ENCODE data around the gene GATC.
"Not testable (repeated sequence)": the region's sequence is repeated elsewhere in the genome, so short reads cannot be mapped to it uniquely, and the experiment has no call there.

GATC gene

GRCh38 chr12:120437735-120438494 is 8.3 kb upstream of the GATC start, which contains the start of gene COX6A1:
Gene COX6A1, plus strand, starts transcription at chr12:120438113. Its CDS starts 14 bp downstream, at chr12:120438127.
- DNase-seq (ENCODE audit: low read depth in 2 of 2), result peak; percentile 94 to 99

- no peak for DNase-seq (ENCODE audit: low read depth in 2 of 2)
Observed at GRCh38 chr12:120438495-120439198, 7.6 kb upstream of the GATC start.

- DNase-seq (ENCODE audit: low read depth in 2 of 2), result peak; percentile 63 to 70
Observed at GRCh38 chr12:120439646-120440247, 6.5 kb upstream of the GATC start.

- DNase-seq (ENCODE audit: low read depth in 2 of 2), result no peak
Observed at GRCh38 chr12:120444676-120445075, 1.6 kb upstream of the GATC start.

- DNase-seq (ENCODE audit: low read depth in 2 of 2), result not testable (repeated sequence)
Observed at GRCh38 chr12:120446844-120447178, 567 bp downstream of the GATC start.

- DNase-seq (ENCODE audit: low read depth in 2 of 2), result no peak
Observed at GRCh38 chr12:120447992-120448391, 1.7 kb downstream of the GATC start.

- DNase-seq (ENCODE audit: low read depth in 2 of 2), result not testable (repeated sequence)
Observed at GRCh38 chr12:120452524-120452923, 6.3 kb downstream of the GATC start.

GRCh38 chr12:120453060-120453750 is 7.0 kb downstream of the GATC start:
- DNase-seq (ENCODE audit: low read depth in 2 of 2), result no peak

- DNase-seq (ENCODE audit: low read depth in 2 of 2), result no peak
Observed at GRCh38 chr12:120453977-120454376, 7.7 kb downstream of the GATC start.

GRCh38 chr12:120455302-120455701 is 9.1 kb downstream of the GATC start:
- DNase-seq (ENCODE audit: low read depth in 2 of 2), result no peak

- no peak for DNase-seq (ENCODE audit: low read depth in 2 of 2)
Observed at GRCh38 chr12:120457133-120457532, 10.9 kb downstream of the GATC start.

- DNase-seq (ENCODE audit: low read depth in 2 of 2), result no peak
Observed at GRCh38 chr12:120460157-120460556, 13.9 kb downstream of the GATC start.

GRCh38 chr12:120462099-120462640 is 15.9 kb downstream of the GATC start:
- DNase-seq (ENCODE audit: low read depth in 2 of 2), result no peak

- DNase-seq (ENCODE audit: low read depth in 2 of 2), result no peak
Observed at GRCh38 chr12:120463712-120464111, 17.5 kb downstream of the GATC start.

- DNase-seq (ENCODE audit: low read depth in 2 of 2), result no peak
Observed at GRCh38 chr12:120465756-120466155, 19.5 kb downstream of the GATC start.

GRCh38 chr12:120466560-120467315 is 20.5 kb downstream of the GATC start:
- DNase-seq (ENCODE audit: low read depth in 2 of 2), result peak in 1 of 2 donors; percentile 19

GRCh38 chr12:120467439-120467838 is 21.2 kb downstream of the GATC start:
- no peak for DNase-seq (ENCODE audit: low read depth in 2 of 2)

- DNase-seq (ENCODE audit: low read depth in 2 of 2), result peak in 1 of 2 donors; percentile 21
Observed at GRCh38 chr12:120468325-120468820, 22.1 kb downstream of the GATC start.

- peak in 1 of 2 donors; percentile 24 for DNase-seq (ENCODE audit: low read depth in 2 of 2)
Observed at GRCh38 chr12:120468821-120469449, 22.7 kb downstream of the GATC start.

- peak; percentile 95 for DNase-seq (ENCODE audit: low read depth in 2 of 2)
Observed at GRCh38 chr12:120469450-120470149, 23.4 kb downstream of the GATC start, which contains the start of gene SRSF9. Gene SRSF9, minus strand, starts transcription at chr12:120469748. Its CDS starts 139 bp downstream, at chr12:120469609.
